IMR-90 (cell line): ENCODE results near the gene ADAMTS5. TPM values are rescaled to one million over a fixed set of nuclear protein-coding genes. Genes with fewer than 3 reads are reported as not detected.

Experiments
- ATAC-seq: fragments of 200-7000 bp; cut with Tn5 transposase; 2 replicates; pipeline ENCODE4 v1.9.1; 2020; ENCODE audit warnings: low read depth, mild to moderate bottlenecking, moderate library complexity
- BruUV-seq: library from RNA; stranded (reverse); fragments of 400-500 nt; replicated peaks from 2 replicates; lab custom pipeline; 2021; lab: Mats Ljungman, UMichigan
- CTCF ChIA-PET: fragments of 300-600 bp; formaldehyde crosslinking; extraction: SDS; loops from one replicate; lab custom pipeline; 2021; ENCODE audit warnings: antibody characterized with exemption; lab: Yijun Ruan, JAX
- POLR2A ChIA-PET: fragments of 300-600 bp; sonication (Branson Sonifier 250); formaldehyde crosslinking; loops from one replicate; lab custom pipeline; 2022; ENCODE audit warnings: antibody characterized with exemption; ENCODE audit not compliant: unreplicated experiment; lab: Charles Lee
- DNase-seq: peaks from one replicate; pipeline ENCODE4 v3.0.0; 2013
- H2AFZ ChIP-seq: replicated peaks from 2 replicates; pipeline ENCODE3; 2013; ENCODE audit warnings: low read length, mild to moderate bottlenecking; ENCODE audit not compliant: poor library complexity
- H2AK5ac ChIP-seq: 2 replicates; pipeline ENCODE4 v1.6.1; 2013; ENCODE audit warnings: low read depth, low read length, inconsistent platforms
- H2AK9ac ChIP-seq: replicated peaks from 2 replicates; pipeline ENCODE3; 2013; ENCODE audit warnings: mild to moderate bottlenecking, low read depth, low read length, moderate library complexity; ENCODE audit not compliant: poor library complexity
- H2BK120ac ChIP-seq: 2 replicates; pipeline ENCODE4 v1.6.1; 2013; ENCODE audit warnings: low read depth, low read length, inconsistent platforms
- H2BK15ac ChIP-seq: 3 replicates; pipeline ENCODE4 v1.6.1; 2013; ENCODE audit warnings: low read depth, low read length, inconsistent platforms
- H2BK20ac ChIP-seq: 2 replicates; pipeline ENCODE4 v1.6.1; 2013; ENCODE audit warnings: low read depth, mild to moderate bottlenecking, inconsistent platforms, low read length, moderate library complexity
- H2BK5ac ChIP-seq: 2 replicates; pipeline ENCODE4 v1.6.1; 2013; ENCODE audit warnings: mild to moderate bottlenecking, low read depth, low read length, inconsistent platforms; ENCODE audit not compliant: poor library complexity, severe bottlenecking
- H3K14ac ChIP-seq: replicated peaks from 2 replicates; pipeline ENCODE4 v1.6.1; 2013; ENCODE audit warnings: low read depth, low read length, inconsistent platforms
- H3K18ac ChIP-seq: 2 replicates; pipeline ENCODE4 v1.6.1; 2013; ENCODE audit warnings: low read depth, low read length, control low read depth
- H3K23ac ChIP-seq: 2 replicates; pipeline ENCODE4 v1.6.1; 2013; ENCODE audit warnings: low read depth, low read length, inconsistent platforms
- H3K27ac ChIP-seq: 2 replicates; pipeline ENCODE4 v1.5.1; 2013; ENCODE audit warnings: mild to moderate bottlenecking, control low read depth, low read length; ENCODE audit not compliant: insufficient read depth
- H3K27me3 ChIP-seq: 2 replicates; pipeline ENCODE4 v1.6.1; 2013; ENCODE audit warnings: low read length; ENCODE audit not compliant: control insufficient read depth, insufficient read depth
- H3K36me3 ChIP-seq: 2 replicates; pipeline ENCODE4 v1.6.1; 2013; ENCODE audit warnings: low read length, mixed read lengths; ENCODE audit not compliant: control insufficient read depth, insufficient read depth
- H3K4ac ChIP-seq: 2 replicates; pipeline ENCODE4 v1.6.1; 2013; ENCODE audit warnings: low read depth, low read length, inconsistent platforms
- H3K4me1 ChIP-seq: 2 replicates; pipeline ENCODE4 v1.6.1; 2013; ENCODE audit warnings: low read length, mixed read lengths; ENCODE audit not compliant: control insufficient read depth, insufficient read depth
- H3K4me2 ChIP-seq: 2 replicates; pipeline ENCODE4 v1.6.1; 2013; ENCODE audit warnings: low read depth, mild to moderate bottlenecking, control low read depth, low read length, moderate library complexity
- H3K4me3 ChIP-seq: 2 replicates; pipeline ENCODE4 v1.5.1; 2013; ENCODE audit warnings: low read depth, mild to moderate bottlenecking, control low read depth, low read length, moderate library complexity; ENCODE audit not compliant: insufficient read depth
- H3K56ac ChIP-seq: 2 replicates; pipeline ENCODE4 v1.6.1; 2013; ENCODE audit warnings: low read length, inconsistent platforms; ENCODE audit not compliant: insufficient read depth; ENCODE audit errors: extremely low read depth
- H3K79me1 ChIP-seq, 2 experiments: 2 replicates each; pipeline ENCODE4 v1.6.1; 2013; ENCODE audit warnings: low read length in 2 of 2, inconsistent platforms in 1 of 2, low read depth in 1 of 2
- H3K9ac ChIP-seq: 2 replicates; pipeline ENCODE4 v1.6.1; 2013; ENCODE audit warnings: low read depth, low read length, control low read depth
- H3K9me1 ChIP-seq: 2 replicates; pipeline ENCODE4 v1.6.1; 2013; ENCODE audit warnings: low read length, inconsistent platforms; ENCODE audit not compliant: insufficient read depth
- H3K9me3 ChIP-seq: 2 replicates; pipeline ENCODE4 v1.6.1; 2013; ENCODE audit warnings: low read length; ENCODE audit not compliant: control insufficient read depth, insufficient read depth
- H4K20me1 ChIP-seq: 2 replicates; pipeline ENCODE4 v1.6.1; 2013; ENCODE audit warnings: low read length, inconsistent platforms; ENCODE audit not compliant: insufficient read depth
- H4K5ac ChIP-seq: 2 replicates; pipeline ENCODE4 v1.6.1; 2013; ENCODE audit warnings: mild to moderate bottlenecking, low read depth, low read length, control low read depth
- H4K8ac ChIP-seq, 2 experiments: 2 replicates each; pipeline ENCODE4 v1.6.1; 2013; ENCODE audit warnings: low read depth in 2 of 2, low read length in 2 of 2, control low read depth in 1 of 2, inconsistent platforms in 1 of 2
- H4K91ac ChIP-seq: 2 replicates; pipeline ENCODE4 v1.6.1; 2013; ENCODE audit warnings: low read depth, low read length, inconsistent platforms; ENCODE audit not compliant: insufficient read depth
- FOS ChIP-seq: fragments of 150-350 bp; IDR thresholded peaks from 2 replicates; pipeline ENCODE4 v1.6.1; 2016; ENCODE audit warnings: low read depth, low read length
- NFE2L2 ChIP-seq: fragments of 150-350 bp; IDR thresholded peaks from 2 replicates; pipeline ENCODE4 v1.6.1; 2016; ENCODE audit warnings: low read depth, mild to moderate bottlenecking, low read length
- RCOR1 ChIP-seq: IDR thresholded peaks from 2 replicates; pipeline ENCODE4 v1.6.1; 2012; ENCODE audit warnings: mild to moderate bottlenecking, low read length, improper control_type of control experiment; ENCODE audit not compliant: insufficient replicate concordance
- WGBS, 2 experiments: methylation state at CpG; one replicate each; pipeline versions ENCODE4 v1.1.5 to v1.1.7; 2013; ENCODE audit warnings: missing lambda C conversion rate in 2 of 2; ENCODE audit not compliant: insufficient read length in 1 of 2; ENCODE audit errors: extremely low coverage in 2 of 2; 5-methylcytosine and 5-hydroxymethylcytosine counted together
- dilution Hi-C: fragments of 300-500 bp; cut with HindIII; formaldehyde crosslinking; loops from one replicate; pipeline ENCODE4 v1.14.3; 2018; ENCODE audit warnings: low sequenced_read_pairs; ENCODE audit not compliant: unreplicated experiment
- in situ Hi-C: fragments of 300-500 bp; cut with MboI; formaldehyde crosslinking; loops from 3 replicates; pipeline ENCODE4 v1.14.3; 2019; ENCODE audit warnings: low sequenced_read_pairs, inconsistent platforms, mixed read lengths
- intact Hi-C: fragments of 100-400 bp; cut with micrococcal nuclease; formaldehyde crosslinking; loops from 2 replicates; pipeline ENCODE4 v1.10.0; 2022
- polyA plus RNA-seq, 3 experiments: library from polyadenylated mRNA; depleted of rRNA; stranded (reverse); fragments of >200 nt; gene quantifications; 2 replicates each; pipeline ENCODE4 v1.2.3, GENCODE V29; 2012; ENCODE audit warnings: low replicate concordance in 1 of 3
- total RNA-seq: library from RNA; depleted of rRNA; stranded (reverse); fragments of >200 nt; gene quantifications from 2 replicates; pipeline ENCODE4 v1.2.3, GENCODE V29; 2012

Gene ADAMTS5
- total and polyA plus RNA-seq, 2 of the 4 experiments (the other 2 are of a cell fraction), result 0.54 to 0.58 TPM

GRCh38 chr21:26982767-26983166 lies 15.9 kb upstream of the ADAMTS5 start:
- no peak overlapping the region for H3K23ac ChIP-seq
- no peak overlapping the region for H2AFZ ChIP-seq
- no peaks in the 10 kb centered on the region for H3K27me3 ChIP-seq
- no CpG with 5 or more reads among the region's 2 CpGs for WGBS, 2 experiments
- no peak overlapping the region for H4K8ac ChIP-seq
- no peaks in the 10 kb centered on the region for H3K36me3 ChIP-seq
- no peak overlapping the region for H4K5ac ChIP-seq
- BruUV-seq, result no TSS peak
- H3K9ac ChIP-seq, result no peak overlapping the region
- H3K79me1 ChIP-seq, result no peaks in the 10 kb centered on the region
- no peak overlapping the region for H3K4me2 ChIP-seq
- no peak overlapping the region for H3K14ac ChIP-seq
- H2BK120ac ChIP-seq, result no peak overlapping the region
- no peak overlapping the region for H2BK20ac ChIP-seq
- no peak overlapping the region; the same call in 2 of the 3 replicates for H2BK15ac ChIP-seq
- CTCF ChIA-PET, result no interaction called here
- no peak overlapping the region for H2AK5ac ChIP-seq
- H3K18ac ChIP-seq, result no peak overlapping the region
- in situ Hi-C loops (no loop called here), dilution Hi-C loops (no loop called here), intact Hi-C loops (no loop called here)
- no peaks in the 10 kb centered on the region for H3K9me3 ChIP-seq
- no peaks in the 10 kb centered on the region for H3K9me1 ChIP-seq
- no peak overlapping the region for H3K56ac ChIP-seq
- ATAC-seq (no peak), DNase-seq (peak; percentile 63)
- no peak overlapping the region for H3K4ac ChIP-seq
- H2AK9ac ChIP-seq, result no peak overlapping the region
- no peaks in the 10 kb centered on the region for H4K20me1 ChIP-seq
- POLR2A ChIA-PET, result no interaction called here
- H2BK5ac ChIP-seq, result no peak overlapping the region
- no peak overlapping the region for H3K4me3 ChIP-seq
- H3K27ac ChIP-seq, result no peak overlapping the region
- no peak overlapping the region for H4K91ac ChIP-seq
- no peak for TF ChIP-seq NFE2L2
- TF ChIP-seq RCOR1, result peak; percentile 22
- 0 out of 2 replicates have a peak, but pooled peaks have one; percentile 20 for TF ChIP-seq FOS
- no peaks in the 10 kb centered on the region for H3K4me1 ChIP-seq
